ENCODE data around the gene STAC.

The STAC gene

GRCh38 chr3:36455406-36455805 is 75.1 kb downstream of the STAC start:
- Histone ChIP-seq H3K27ac (ENCODE audit: low read depth, low read length) (no peak overlapping the region), H3K4me3 (ENCODE audit: low read length) (no peak overlapping the region), H3K27me3 (ENCODE audit: control insufficient read depth, low read length) (no peaks in the 10 kb centered on the region), H3K79me2 (ENCODE audit: control insufficient read depth, low read length) (no peaks in the 10 kb centered on the region), H3K36me3 (ENCODE audit: control insufficient read depth, low read length) (no peaks in the 10 kb centered on the region), H3K9me2 (replicated peaks; ENCODE audit: control insufficient read depth, low read length) (no peaks in the 10 kb centered on the region), H3K4me1 (ENCODE audit: control insufficient read depth, low read length) (no peaks in the 10 kb centered on the region), H3F3A (ENCODE audit: control insufficient read depth, insufficient read depth) (no peaks in the 10 kb centered on the region), H3K4me2 (ENCODE audit: low read length) (no peak overlapping the region), H4K20me1 (ENCODE audit: control insufficient read depth, insufficient read depth, low read depth, low read length) (no peaks in the 10 kb centered on the region), H3K9me3 (ENCODE audit: control insufficient read depth, insufficient read depth, low read length) (no peaks in the 10 kb centered on the region)
- TF ChIP-seq EZH2phosphoT487 (IDR thresholded peaks at IDR 0.05; ENCODE audit: borderline replicate concordance, low read length), result no peak
- no peak for TF ChIP-seq CTCF (IDR thresholded peaks at IDR 0.05; ENCODE audit: low read depth, low read length, poor library complexity, severe bottlenecking)

- Histone ChIP-seq H3K27ac (ENCODE audit: low read depth, low read length) (no peak overlapping the region), H3K36me3 (ENCODE audit: control insufficient read depth, low read length) (no peaks in the 10 kb centered on the region), H3K9me2 (replicated peaks; ENCODE audit: control insufficient read depth, low read length) (no peaks in the 10 kb centered on the region), H3K9me3 (ENCODE audit: control insufficient read depth, insufficient read depth, low read length) (no peaks in the 10 kb centered on the region), H4K20me1 (ENCODE audit: control insufficient read depth, insufficient read depth, low read depth, low read length) (no peaks in the 10 kb centered on the region), H3K4me2 (ENCODE audit: low read length) (no peak overlapping the region), H3K79me2 (ENCODE audit: control insufficient read depth, low read length) (no peaks in the 10 kb centered on the region), H3F3A (ENCODE audit: control insufficient read depth, insufficient read depth) (no peaks in the 10 kb centered on the region), H3K4me3 (ENCODE audit: low read length) (no peak overlapping the region), H3K4me1 (ENCODE audit: control insufficient read depth, low read length) (no peaks in the 10 kb centered on the region), H3K27me3 (ENCODE audit: control insufficient read depth, low read length) (no peaks in the 10 kb centered on the region)
- TF ChIP-seq EZH2phosphoT487 (IDR thresholded peaks at IDR 0.05; ENCODE audit: borderline replicate concordance, low read length), result no peak
- TF ChIP-seq CTCF (IDR thresholded peaks at IDR 0.05; ENCODE audit: low read depth, low read length, poor library complexity, severe bottlenecking), result no peak
Measured at GRCh38 chr3:36456784-36457183, 76.5 kb downstream of the STAC start.

- H3K27ac ChIP-seq (ENCODE audit: low read depth, low read length), result no peak overlapping the region
- no peaks in the 10 kb centered on the region for H3K4me1 ChIP-seq (ENCODE audit: control insufficient read depth, low read length)
- TF ChIP-seq EZH2phosphoT487 (IDR thresholded peaks at IDR 0.05; ENCODE audit: borderline replicate concordance, low read length), result no peak
- no peaks in the 10 kb centered on the region for H3K79me2 ChIP-seq (ENCODE audit: control insufficient read depth, low read length)
- no peak overlapping the region for H3K4me3 ChIP-seq (ENCODE audit: low read length)
- no peaks in the 10 kb centered on the region for H3K36me3 ChIP-seq (ENCODE audit: control insufficient read depth, low read length)
- no peaks in the 10 kb centered on the region for H3K27me3 ChIP-seq (ENCODE audit: control insufficient read depth, low read length)
- no peaks in the 10 kb centered on the region for H3K9me2 ChIP-seq (replicated peaks; ENCODE audit: control insufficient read depth, low read length)
- H3F3A ChIP-seq (ENCODE audit: control insufficient read depth, insufficient read depth), result no peaks in the 10 kb centered on the region
- H3K9me3 ChIP-seq (ENCODE audit: control insufficient read depth, insufficient read depth, low read length), result no peaks in the 10 kb centered on the region
- H3K4me2 ChIP-seq (ENCODE audit: low read length), result no peak overlapping the region
- no peaks in the 10 kb centered on the region for H4K20me1 ChIP-seq (ENCODE audit: control insufficient read depth, insufficient read depth, low read depth, low read length)
Measured at GRCh38 chr3:36457667-36458066, 77.4 kb downstream of the STAC start.

- Histone ChIP-seq H3K27me3 (ENCODE audit: control insufficient read depth, low read length) (no peaks in the 10 kb centered on the region), H3K9me2 (replicated peaks; ENCODE audit: control insufficient read depth, low read length) (no peaks in the 10 kb centered on the region), H4K20me1 (ENCODE audit: control insufficient read depth, insufficient read depth, low read depth, low read length) (no peaks in the 10 kb centered on the region), H3K4me1 (ENCODE audit: control insufficient read depth, low read length) (no peaks in the 10 kb centered on the region), H3F3A (ENCODE audit: control insufficient read depth, insufficient read depth) (no peaks in the 10 kb centered on the region), H3K4me2 (ENCODE audit: low read length) (no peak overlapping the region), H3K79me2 (ENCODE audit: control insufficient read depth, low read length) (no peaks in the 10 kb centered on the region), H3K9me3 (ENCODE audit: control insufficient read depth, insufficient read depth, low read length) (no peaks in the 10 kb centered on the region), H3K4me3 (ENCODE audit: low read length) (no peak overlapping the region), H3K27ac (ENCODE audit: low read depth, low read length) (no peak overlapping the region), H3K36me3 (ENCODE audit: control insufficient read depth, low read length) (no peaks in the 10 kb centered on the region)
- TF ChIP-seq EZH2phosphoT487 (IDR thresholded peaks at IDR 0.05; ENCODE audit: borderline replicate concordance, low read length) (no peak), CTCF (IDR thresholded peaks at IDR 0.05; ENCODE audit: low read depth, low read length, poor library complexity, severe bottlenecking) (no peak)
Measured at GRCh38 chr3:36459177-36459576, 78.9 kb downstream of the STAC start.

Measured in DOHH2 (cell line).